Naive thymus-derived CD4-positive, alpha-beta T cell (primary cell): Measurements from ENCODE around the gene CCDC142. TPM values are rescaled to one million over a fixed set of nuclear protein-coding genes. Genes with fewer than 3 reads are reported as not detected.
A peak's percentile ranks its signal among the peaks of the same experiment; 100 is the strongest.

ENCODE experiments used
- ATAC-seq: fragments of 150-1000 bp; cut with Tn5 transposase; 2 replicates; pipeline ENCODE4 v1.10.0; 2021; ENCODE audit warnings: mild to moderate bottlenecking, moderate library complexity
- CTCF ChIA-PET: fragments of 350-600 bp; sonication (Branson Sonifier 250); formaldehyde crosslinking; loops from one replicate; lab custom pipeline; 2021; ENCODE audit warnings: antibody characterized with exemption; lab: Charles Lee
- POLR2A ChIA-PET: fragments of 350-600 bp; sonication (Branson Sonifier 250); formaldehyde crosslinking; loops from one replicate; lab custom pipeline; 2021; ENCODE audit warnings: antibody characterized with exemption, inconsistent platforms; lab: Charles Lee
- DNase-seq, 9 donors: peaks; one replicate each; pipeline versions ENCODE4 v3.0.0 to v3.0.0-alpha.2; 2020 to 2022; ENCODE audit warnings: mixed read lengths in 1 of 9
- H3K27ac ChIP-seq: one replicate; pipeline ENCODE4 v1.7.0; 2013; ENCODE audit warnings: mild to moderate bottlenecking, low read depth, low read length, moderate library complexity
- H3K27me3 ChIP-seq, 2 donors: one replicate each; pipeline ENCODE4 v1.7.0; 2013; ENCODE audit warnings: low read length in 2 of 2, mild to moderate bottlenecking in 2 of 2, moderate library complexity in 2 of 2; ENCODE audit not compliant: control insufficient read depth in 2 of 2, insufficient read depth in 2 of 2
- H3K36me3 ChIP-seq, 3 experiments: 1 replicate in 2 of 3; 2 replicates in 1 of 3; pipeline ENCODE4 v1.7.0; 2013; ENCODE audit warnings: low read length in 3 of 3, mild to moderate bottlenecking in 3 of 3, moderate library complexity in 1 of 3; ENCODE audit not compliant: insufficient read depth in 3 of 3, control insufficient read depth in 2 of 3
- H3K4me1 ChIP-seq, 2 donors: one replicate each; pipeline ENCODE4 v1.7.0; 2013; ENCODE audit warnings: low read length in 2 of 2, mild to moderate bottlenecking in 2 of 2, moderate library complexity in 1 of 2; ENCODE audit not compliant: control insufficient read depth in 2 of 2, insufficient read depth in 2 of 2
- H3K4me3 ChIP-seq: 2 replicates; pipeline ENCODE4 v1.7.0; 2013; ENCODE audit warnings: mild to moderate bottlenecking, low read length
- H3K9me3 ChIP-seq, 3 experiments: 1 replicate in 2 of 3; 2 replicates in 1 of 3; pipeline ENCODE4 v1.7.0; 2013; ENCODE audit warnings: low read length in 3 of 3; ENCODE audit not compliant: control insufficient read depth in 2 of 3
- H3K27ac Mint-ChIP-seq, 9 donors: one replicate each; pipeline ENCODE4 v1.8.0; 2020 to 2022; ENCODE audit warnings: mixed read lengths in 9 of 9, mild to moderate bottlenecking in 8 of 9, moderate library complexity in 5 of 9, inconsistent platforms in 2 of 9
- H3K27me3 Mint-ChIP-seq, 5 donors: one replicate each; pipeline ENCODE4 v1.8.0; 2021 to 2022; ENCODE audit warnings: mixed read lengths in 5 of 5, mild to moderate bottlenecking in 1 of 5
- H3K36me3 Mint-ChIP-seq, 5 donors: one replicate each; pipeline ENCODE4 v1.8.0; 2020 to 2022; ENCODE audit warnings: mixed read lengths in 5 of 5, mild to moderate bottlenecking in 3 of 5, inconsistent platforms in 1 of 5
- H3K4me1 Mint-ChIP-seq, 7 donors: one replicate each; pipeline ENCODE4 v1.8.0; 2020 to 2022; ENCODE audit warnings: mixed read lengths in 7 of 7, mild to moderate bottlenecking in 3 of 7, inconsistent platforms in 1 of 7
- H3K4me3 Mint-ChIP-seq, 10 donors: one replicate each; pipeline ENCODE4 v1.8.0; 2020 to 2022; ENCODE audit warnings: mild to moderate bottlenecking in 10 of 10, mixed read lengths in 10 of 10, moderate library complexity in 6 of 10, inconsistent platforms in 2 of 10
- H3K9me3 Mint-ChIP-seq, 11 donors: one replicate each; pipeline ENCODE4 v1.8.0; 2020 to 2022; ENCODE audit warnings: mixed read lengths in 11 of 11, mild to moderate bottlenecking in 4 of 11, inconsistent platforms in 1 of 11, moderate library complexity in 1 of 11
- intact Hi-C, 2 donors: fragments of 100-400 bp; cut with micrococcal nuclease; formaldehyde crosslinking; loops; one replicate each; pipeline ENCODE4 v1.15.1; 2023
- polyA plus RNA-seq, 2 donors: library from polyadenylated mRNA; unstranded; fragments of 300-500 nt; fragmentation: Illumina TruSeq; gene quantifications; one replicate each; pipeline ENCODE4 v1.2.3, GENCODE V29; 2021
- total RNA-seq, 6 experiments: library from RNA in 5 of 6; stranded (reverse) in 5 of 6; gene quantifications; 1 replicate in 5 of 6; 2 replicates in 1 of 6; pipeline ENCODE4 v1.2.3 and lab custom pipeline; 2021 to 2026

The CCDC142 gene
- total and polyA plus RNA-seq, 7 experiments from 2014 or later: 13.1 to 75.2 (median 27.4) TPM

DNA sequence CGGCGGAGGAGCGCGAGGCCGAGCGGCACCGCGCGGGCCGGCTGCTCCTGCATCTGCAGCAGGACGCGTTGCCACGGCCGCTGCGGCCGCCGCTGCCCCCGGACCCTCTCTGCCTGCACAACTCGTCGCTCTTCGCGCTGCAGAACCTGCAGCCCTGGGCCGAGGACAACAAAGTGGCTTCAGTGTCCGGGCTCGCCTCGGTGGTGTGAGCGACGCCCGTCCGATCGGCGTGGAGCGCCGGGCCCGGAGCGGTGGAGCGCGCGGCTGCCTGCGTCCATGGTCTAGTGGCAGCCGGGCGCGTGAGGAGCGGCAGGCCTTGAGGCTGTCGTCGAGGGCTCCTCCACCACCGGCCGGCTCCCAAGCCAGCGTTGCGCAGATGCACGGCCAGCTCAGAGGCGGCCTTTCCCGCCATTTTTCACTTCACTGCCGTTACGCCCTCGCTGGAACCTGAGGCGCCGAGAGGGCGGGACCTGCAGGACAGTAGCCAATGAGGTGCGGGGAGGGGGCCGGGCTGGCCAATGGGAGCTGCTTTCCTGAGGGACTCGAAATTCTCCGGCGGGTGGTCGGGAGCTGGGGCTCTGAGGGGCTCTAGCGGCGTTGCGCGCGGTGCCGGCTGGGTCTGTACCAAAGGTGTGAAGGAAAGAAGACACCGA lies 33.3 kb upstream of the CCDC142 start:
- CTCF ChIA-PET: interaction anchor here (0.6 kb wide), 1 partner anchor 77 kb away, joined by 3 read pairs; no protein-coding TSS in a partner anchor
- Mint-ChIP-seq H3K27ac (peak overlapping the region in 1 of 9 donors; percentile 72), H3K4me3 (peak overlapping the region; percentile 66 to 87 (median 80)), H3K27me3 (peaks cover 69 to 83% (median 79%) of the 10 kb centered on the region in 5 donors), H3K4me1 (peaks cover 9 to 25% (median 20%) of the 10 kb centered on the region in 7 donors), H3K9me3 (peaks cover 0 to 6% (median 0%) of the 10 kb centered on the region in 11 donors), H3K36me3 (peaks cover 0 to 13% (median 4%) of the 10 kb centered on the region in 5 donors)
- Histone ChIP-seq H3K4me3 (peak overlapping the region; percentile 28), H3K27ac (no peak overlapping the region), H3K9me3 (no peaks in the 10 kb centered on the region), H3K36me3 (no peaks in the 10 kb centered on the region), H3K27me3 (peaks cover 12 to 42% of the 10 kb centered on the region in 2 donors), H3K4me1 (peaks cover 10 to 32% of the 10 kb centered on the region in 2 donors)
- intact Hi-C loops: loop anchor here (1.0 to 2.0 kb wide), 3 partner anchors 9 to 17 kb away; partner anchors contain the start of genes AUP1 (in 2 of the 2), HTRA2 (in 2 of the 2), LBX2 (in 1 of the 2) and PCGF1 (in 1 of the 2)
- peak; percentile 55 to 80 (median 71) for DNase-seq
- POLR2A ChIA-PET: interaction anchor here (1.0 to 1.1 kb wide), 2 partner anchors 15 to 23 kb away, joined by 3 read pairs; no protein-coding TSS in a partner anchor
- ATAC-seq: peak; percentile 85

DNA sequence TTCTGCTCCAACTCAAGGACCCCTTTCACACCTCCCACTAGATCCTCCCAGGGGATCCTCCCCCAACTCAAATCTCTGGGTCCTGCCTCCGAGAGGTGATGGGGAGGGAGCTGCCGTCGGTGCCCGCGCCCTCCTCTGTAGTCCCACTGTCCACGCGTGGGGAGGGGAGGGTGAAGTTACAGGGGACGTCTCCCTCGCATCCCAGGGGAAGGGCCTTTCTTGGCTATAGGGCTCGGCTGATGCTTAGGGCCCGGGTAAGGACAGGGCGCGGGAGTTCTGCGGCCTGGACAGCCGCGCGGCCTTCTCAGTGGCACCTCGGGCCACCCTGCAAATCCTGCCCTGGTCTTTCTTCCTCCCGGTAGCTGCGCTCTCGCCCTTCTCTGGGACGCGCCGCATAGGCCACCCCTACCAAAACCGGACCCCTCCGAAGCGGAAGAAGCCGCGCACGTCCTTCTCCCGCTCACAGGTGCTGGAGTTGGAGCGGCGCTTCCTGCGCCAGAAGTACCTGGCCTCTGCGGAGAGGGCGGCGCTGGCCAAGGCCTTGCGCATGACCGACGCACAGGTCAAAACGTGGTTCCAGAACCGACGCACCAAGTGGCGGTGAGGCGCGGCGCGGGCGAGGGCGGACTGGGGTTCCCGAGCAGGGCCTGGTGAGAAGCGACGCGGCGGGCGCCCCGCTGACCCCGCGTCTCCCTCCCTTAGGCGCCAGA lies 32.6 kb upstream of the CCDC142 start:
- Histone ChIP-seq H3K4me1 (peaks cover 10 to 32% of the 10 kb centered on the region in 2 donors), H3K27me3 (peaks cover 12 to 42% of the 10 kb centered on the region in 2 donors), H3K9me3 (no peaks in the 10 kb centered on the region), H3K36me3 (no peaks in the 10 kb centered on the region), H3K27ac (no peak overlapping the region), H3K4me3 (peak overlapping the region; percentile 28)
- intact Hi-C loops: loop anchor here in 1 of 2 donors (2.0 kb wide), 1 partner anchor 17 kb away; the partner anchor contains the start of gene LBX2
- Mint-ChIP-seq H3K27ac (peak overlapping the region in 1 of 9 donors; percentile 65), H3K9me3 (peaks cover 0 to 6% (median 0%) of the 10 kb centered on the region in 11 donors), H3K4me1 (peaks cover 9 to 28% (median 20%) of the 10 kb centered on the region in 7 donors), H3K36me3 (peaks cover 0 to 13% (median 4%) of the 10 kb centered on the region in 5 donors), H3K4me3 (peak overlapping the region; percentile 66 to 87 (median 76)), H3K27me3 (peaks cover 64 to 86% (median 73%) of the 10 kb centered on the region in 5 donors)
- ATAC-seq (no peak), DNase-seq (peak in 1 of 9 donors; percentile 30)
- ChIA-PET CTCF (no interaction called here), POLR2A (interaction anchor here (1.7 to 1.8 kb wide), 2 partner anchors 11 to 14 kb away, joined by 8 read pairs; partner anchors contain the start of genes AUP1, DQX1 and HTRA2)

DNA sequence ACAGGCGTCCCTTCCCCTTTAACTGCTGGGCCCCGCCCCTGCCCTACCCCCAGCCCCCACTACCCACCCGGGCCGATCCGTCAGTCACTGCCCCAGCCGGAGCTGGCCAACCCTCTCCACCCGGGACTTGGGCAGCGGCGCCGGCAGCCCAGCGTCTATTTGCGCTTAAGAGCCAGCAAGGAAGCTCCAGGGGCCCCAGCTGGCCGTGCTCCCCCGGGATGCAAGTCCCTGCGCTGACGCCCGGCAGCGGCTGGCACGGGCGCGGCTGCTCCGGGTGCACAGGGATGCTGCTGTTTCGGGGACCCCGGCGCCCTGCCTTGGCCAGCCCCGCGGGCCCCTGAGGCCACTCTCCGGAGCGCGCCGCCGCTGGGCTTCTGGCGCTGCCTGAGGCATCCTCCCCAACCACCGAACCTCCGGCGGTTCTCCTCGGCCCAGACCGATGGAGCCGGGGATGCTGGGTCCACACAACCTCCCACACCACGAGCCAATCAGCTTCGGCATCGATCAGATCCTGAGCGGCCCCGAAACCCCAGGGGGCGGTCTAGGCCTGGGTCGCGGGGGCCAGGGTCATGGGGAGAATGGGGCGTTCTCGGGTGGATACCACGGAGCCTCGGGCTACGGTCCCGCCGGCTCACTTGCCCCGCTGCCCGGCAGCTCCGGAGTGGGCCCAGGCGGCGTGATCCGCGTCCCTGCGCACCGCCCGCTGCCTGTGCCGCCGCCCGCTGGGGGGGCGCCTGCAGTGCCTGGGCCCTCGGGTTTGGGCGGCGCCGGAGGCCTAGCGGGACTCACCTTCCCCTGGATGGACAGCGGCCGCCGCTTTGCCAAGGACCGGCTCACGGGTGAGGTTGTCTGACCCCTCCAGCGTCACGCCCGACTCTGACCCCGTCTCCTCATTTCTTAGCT lies 31.8 kb upstream of the CCDC142 start, which contains the start of gene TLX2:
Gene TLX2 (plus strand): TSS at position 83 of the 903 bp plus-strand sequence. CDS start 357 bp downstream, at position 440.
- DNase-seq: peak in 1 of 9 donors; percentile 37
- Mint-ChIP-seq H3K27ac (peak within 1 kb of the TSS in 1 of 9 donors; percentile 65), H3K4me3 (peak within 1 kb of the TSS; percentile 66 to 87 (median 76)), H3K9me3 (peaks cover 0 to 6% (median 0%) of the 10 kb centered on the region in 11 donors), H3K4me1 (peaks cover 9 to 33% (median 20%) of the 10 kb centered on the region in 7 donors), H3K27me3 (peaks cover 56 to 83% (median 68%) of the 10 kb centered on the region in 5 donors), H3K36me3 (peaks cover 0 to 11% (median 0%) of the 10 kb centered on the region in 5 donors)
- intact Hi-C loops: loop anchor here in 1 of 2 donors (2.0 kb wide), 1 partner anchor 16 kb away; the partner anchor contains the start of gene LBX2
- Histone ChIP-seq H3K27ac (no peak within 1 kb of the TSS), H3K9me3 (no peaks in the 10 kb centered on the region), H3K27me3 (peaks cover 12 to 42% of the 10 kb centered on the region in 2 donors), H3K4me1 (peaks cover 10 to 32% of the 10 kb centered on the region in 2 donors), H3K36me3 (no peaks in the 10 kb centered on the region), H3K4me3 (peak within 1 kb of the TSS; percentile 28)
- ChIA-PET POLR2A (interaction anchor here (0.7 to 2.0 kb wide), 4 partner anchors 12 to 316 kb away, joined by 4 to 8 read pairs (median 7); partner anchors contain the start of genes AUP1, DQX1, HTRA2 and MTHFD2), CTCF (no interaction called here)
- ATAC-seq: no peak

DNA sequence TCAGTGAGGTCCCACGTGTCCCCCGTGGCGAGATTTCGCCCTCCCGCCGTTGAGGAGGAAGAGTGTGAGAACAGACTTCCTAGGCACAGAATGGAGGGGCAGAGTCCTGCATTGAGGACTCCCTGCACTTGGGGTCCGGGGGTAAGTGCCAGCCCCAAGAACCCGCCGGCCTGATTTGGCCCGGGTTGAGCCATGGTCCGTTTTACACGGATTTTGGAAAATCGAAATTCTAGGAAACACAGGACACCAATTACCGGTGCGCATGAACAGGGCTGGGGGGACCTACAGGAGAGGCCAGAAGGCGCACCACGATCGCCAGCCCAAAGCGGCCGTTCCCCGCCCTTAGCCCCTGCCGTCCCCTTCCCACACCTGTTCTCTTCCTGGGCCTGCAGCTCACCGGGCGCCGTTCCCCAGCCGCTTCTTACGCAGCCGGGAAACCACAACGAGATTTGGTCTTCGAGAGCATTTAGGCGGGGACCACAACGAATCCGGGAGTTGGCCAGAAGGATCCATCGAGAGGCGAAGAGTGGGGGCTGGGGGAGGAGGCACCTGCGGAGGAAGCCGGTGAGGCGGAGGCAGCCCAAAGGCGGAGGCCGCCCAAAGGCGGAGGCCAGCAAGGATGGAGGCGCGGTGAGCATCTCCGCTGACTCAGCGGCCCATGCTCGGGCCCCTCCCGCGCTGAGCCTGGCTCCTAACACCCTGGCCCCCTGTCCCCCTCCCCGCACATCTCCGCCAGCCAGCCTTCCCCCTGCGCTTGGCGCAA lies 31.0 kb upstream of the CCDC142 start:
- CTCF ChIA-PET: no interaction called here
- POLR2A ChIA-PET: interaction anchor here (1.3 to 2.0 kb wide), 5 partner anchors 9 to 56 kb away, joined by 3 to 8 read pairs (median 6); partner anchors contain the start of genes AUP1, DQX1, HTRA2 and WBP1
- peak overlapping the region in 1 of 9 donors; percentile 5 for H3K27ac Mint-ChIP-seq

More for the DNA sequence above, 31.0 kb upstream of the CCDC142 start:
- H3K4me1 Mint-ChIP-seq: peaks cover 9 to 36% (median 22%) of the 10 kb centered on the region in 7 donors
- peak overlapping the region in 7 of 10 donors; percentile 33 to 85 (median 49) for H3K4me3 Mint-ChIP-seq
- no peaks in the 10 kb centered on the region for H3K9me3 ChIP-seq
- peaks cover 47 to 76% (median 62%) of the 10 kb centered on the region in 5 donors for H3K27me3 Mint-ChIP-seq
- ATAC-seq (peak; percentile 19), DNase-seq (peak in 2 of 9 donors; percentile 34 to 38)
- peaks cover 10 to 32% of the 10 kb centered on the region in 2 donors for H3K4me1 ChIP-seq
- H3K36me3 Mint-ChIP-seq: peaks cover 0 to 11% (median 0%) of the 10 kb centered on the region in 5 donors
- H3K27ac ChIP-seq: no peak overlapping the region
- intact Hi-C loops: loop anchor here in 1 of 2 donors (2.0 kb wide), 1 partner anchor 15 kb away; the partner anchor contains the start of gene LBX2
- H3K9me3 Mint-ChIP-seq: peaks cover 0 to 6% (median 0%) of the 10 kb centered on the region in 11 donors
- H3K4me3 ChIP-seq: no peak overlapping the region
- H3K27me3 ChIP-seq: peaks cover 12 to 34% of the 10 kb centered on the region in 2 donors
- no peaks in the 10 kb centered on the region for H3K36me3 ChIP-seq
